K562 treated with DMSO at 1 percent for 12 hours (cell line): Measurements from ENCODE around the gene XPOT. TPM values are rescaled to one million over a fixed set of nuclear protein-coding genes. Genes with fewer than 3 reads are reported as not detected.

Source experiments
- total RNA-seq: library from RNA; unstranded; fragments of 300-600 nt; gene quantifications from 2 replicates; pipeline ENCODE4 v1.2.3, GENCODE V29; 2022; ENCODE audit not compliant: insufficient read depth

Gene XPOT
- 37.3 and 143 TPM in 2 replicates for total RNA-seq

DNA sequence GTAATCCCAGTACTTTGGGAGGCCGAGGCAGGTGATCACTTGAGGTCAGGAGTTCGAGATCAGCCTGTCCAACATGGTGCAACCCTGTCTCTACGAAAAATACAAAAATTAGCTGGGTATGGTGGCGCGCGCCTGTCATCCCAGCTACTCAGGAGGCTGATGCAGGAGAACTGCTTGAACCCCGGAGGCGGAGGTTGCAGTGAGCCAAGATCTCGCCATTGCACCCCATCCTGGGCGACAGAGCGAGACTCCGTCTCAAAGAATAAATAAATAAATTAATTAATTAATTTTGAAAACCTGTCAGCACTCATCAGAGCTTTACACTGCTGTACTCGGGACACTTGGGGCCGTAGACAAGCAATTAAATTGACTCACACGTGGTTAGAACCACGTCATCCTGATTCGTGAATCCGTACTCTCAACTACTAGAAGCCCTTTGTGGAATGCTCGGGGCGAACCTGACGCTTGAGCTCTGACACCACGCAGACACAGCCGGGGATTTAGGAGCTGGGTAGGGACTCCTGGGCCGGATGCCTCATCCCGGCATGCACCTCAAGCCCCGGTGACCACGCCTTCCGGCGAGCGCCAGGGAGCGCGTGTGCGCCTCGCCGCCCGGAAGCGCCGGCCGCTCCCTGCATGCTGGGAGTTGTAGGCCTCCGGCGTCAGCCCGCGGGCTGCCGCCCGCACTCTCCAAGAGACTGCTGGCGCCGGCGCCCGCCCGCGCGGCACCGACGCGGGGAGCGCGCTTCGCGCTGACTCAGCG lies at the start of gene XPOT:
TSS of gene XPOT (plus strand) at position 686 of the 763 bp plus-strand sequence. CDS start 5,644 bp downstream, outside the sequence.

GRCh38 chr12:64390275-64390851 lies 13.8 kb upstream of the XPOT start, which contains the start of gene C12orf56:
TSS of gene C12orf56 (minus strand) at chr12:64390758. CDS start at chr12:64390565, 193 bp downstream.

GRCh38 chr12:64451687-64452558 lies 47.7 kb downstream of the XPOT start, which contains the start of gene TBK1:
TSS of gene TBK1 (plus strand) at chr12:64452120. CDS start at chr12:64455871, 3,751 bp downstream.

Other genes with a start within 250 kb of the XPOT start
- gene KICS2, start 182.1 kb upstream of the XPOT start, total RNA-seq, result 1.5 and 2.9 TPM in 2 replicates
- gene C12orf56, start 13.6 kb upstream of the XPOT start, total RNA-seq, result 1.9 and 3.4 TPM in 2 replicates
- 7.9 and 26.7 TPM in 2 replicates for gene TBK1, start 47.7 kb downstream of the XPOT start, total RNA-seq
- gene RASSF3, start 206.1 kb downstream of the XPOT start, total RNA-seq, result 5.1 and 18.9 TPM in 2 replicates